Mesendoderm (in vitro differentiated cells): Measurements from ENCODE around the gene ZNF304.

Experiments
- DNase-seq: peaks from one replicate; pipeline ENCODE4 v3.0.0; 2013
- H2AK5ac ChIP-seq: 2 replicates; pipeline ENCODE4 v1.6.1; 2013; ENCODE audit warnings: low read length, inconsistent platforms
- H2BK120ac ChIP-seq: 2 replicates; pipeline ENCODE4 v1.6.1; 2013; ENCODE audit warnings: low read depth, mild to moderate bottlenecking, low read length, moderate library complexity, mixed read lengths
- H2BK15ac ChIP-seq: replicated peaks from 2 replicates; pipeline ENCODE4 v1.6.1; 2013; ENCODE audit warnings: low read depth, mild to moderate bottlenecking, moderate library complexity
- H2BK5ac ChIP-seq: 2 replicates; pipeline ENCODE4 v1.6.1; 2013; ENCODE audit warnings: low read length, inconsistent platforms
- H3K18ac ChIP-seq: 2 replicates; pipeline ENCODE4 v1.6.1; 2013; ENCODE audit warnings: mild to moderate bottlenecking, low read length, mixed read lengths
- H3K23ac ChIP-seq: one replicate; pipeline ENCODE4 v1.6.1; 2013; ENCODE audit warnings: low read length
- H3K27ac ChIP-seq: 2 replicates; pipeline ENCODE4 v1.5.1; 2013; ENCODE audit warnings: low read depth, mild to moderate bottlenecking, inconsistent platforms, low read length, moderate library complexity
- H3K27me3 ChIP-seq: 2 replicates; pipeline ENCODE4 v1.6.1; 2013; ENCODE audit warnings: low read length, control low read depth, mild to moderate bottlenecking, inconsistent platforms; ENCODE audit not compliant: insufficient read depth, poor library complexity
- H3K36me3 ChIP-seq: 2 replicates; pipeline ENCODE4 v1.6.1; 2013; ENCODE audit warnings: low read length, inconsistent platforms; ENCODE audit not compliant: control insufficient read depth, insufficient read depth
- H3K4ac ChIP-seq: one replicate; pipeline ENCODE4 v1.6.1; 2013; ENCODE audit warnings: low read depth, mild to moderate bottlenecking, low read length, moderate library complexity
- H3K4me1 ChIP-seq: 2 replicates; pipeline ENCODE4 v1.6.1; 2013; ENCODE audit warnings: low read depth, low read length, inconsistent platforms; ENCODE audit not compliant: control insufficient read depth
- H3K4me2 ChIP-seq: 2 replicates; pipeline ENCODE4 v1.6.1; 2013; ENCODE audit warnings: low read length
- H3K4me3 ChIP-seq: 2 replicates; pipeline ENCODE4 v1.5.1; 2013; ENCODE audit warnings: mild to moderate bottlenecking, low read length
- H3K56ac ChIP-seq: one replicate; pipeline ENCODE4 v1.6.1; 2013; ENCODE audit warnings: low read length
- H3K79me1 ChIP-seq: 2 replicates; pipeline ENCODE4 v1.6.1; 2013; ENCODE audit warnings: low read length, inconsistent platforms
- H3K79me2 ChIP-seq: 2 replicates; pipeline ENCODE4 v1.6.1; 2013; ENCODE audit warnings: mild to moderate bottlenecking, low read length; ENCODE audit not compliant: control insufficient read depth, insufficient read depth
- H3K9ac ChIP-seq: 2 replicates; pipeline ENCODE4 v1.6.1; 2013; ENCODE audit warnings: low read length, inconsistent platforms
- H4K5ac ChIP-seq: one replicate; pipeline ENCODE4 v1.6.1; 2013; ENCODE audit warnings: low read length
- H4K8ac ChIP-seq: one replicate; pipeline ENCODE4 v1.6.1; 2013; ENCODE audit warnings: low read depth, mild to moderate bottlenecking, control low read depth, low read length, moderate library complexity
- WGBS: extraction: QIAGEN DNeasy Blood & Tissue Kit; methylation state at CpG from one replicate; pipeline ENCODE4 v1.1.7; 2013; ENCODE audit warnings: low lambda C conversion rate, missing lambda C conversion rate; ENCODE audit not compliant: insufficient coverage; ENCODE audit errors: extremely low coverage; 5-methylcytosine and 5-hydroxymethylcytosine counted together

The ZNF304 gene

GRCh38 chr19:57389194-57389729 lies 38.2 kb downstream of the ZNF304 start:
- no peak overlapping the region for H3K4ac ChIP-seq
- H3K79me1 ChIP-seq: peaks cover 10% of the 10 kb centered on the region
- no peak overlapping the region for H4K8ac ChIP-seq
- H3K4me3 ChIP-seq: no peak overlapping the region
- no peaks in the 10 kb centered on the region for H3K27me3 ChIP-seq
- peaks cover 4% of the 10 kb centered on the region for H3K4me1 ChIP-seq
- H3K18ac ChIP-seq: no peak overlapping the region
- H2BK120ac ChIP-seq: no peak overlapping the region
- no peaks in the 10 kb centered on the region for H3K36me3 ChIP-seq
- H3K56ac ChIP-seq: peak overlapping the region; percentile 85
- WGBS: no CpG with 5 or more reads among the region's 11 CpGs
- H2BK5ac ChIP-seq: peak overlapping the region; percentile 45
- H3K27ac ChIP-seq: no peak overlapping the region
- H2AK5ac ChIP-seq: peak overlapping the region; percentile 62
- DNase-seq: no peak
- H3K79me2 ChIP-seq: peaks cover 12% of the 10 kb centered on the region
- peak overlapping the region; percentile 45 for H3K4me2 ChIP-seq
- no peak overlapping the region for H3K23ac ChIP-seq
- peak overlapping the region; percentile 100 for H4K5ac ChIP-seq
- H3K9ac ChIP-seq: peak overlapping the region; percentile 58
- no peak overlapping the region for H2BK15ac ChIP-seq

DNA sequence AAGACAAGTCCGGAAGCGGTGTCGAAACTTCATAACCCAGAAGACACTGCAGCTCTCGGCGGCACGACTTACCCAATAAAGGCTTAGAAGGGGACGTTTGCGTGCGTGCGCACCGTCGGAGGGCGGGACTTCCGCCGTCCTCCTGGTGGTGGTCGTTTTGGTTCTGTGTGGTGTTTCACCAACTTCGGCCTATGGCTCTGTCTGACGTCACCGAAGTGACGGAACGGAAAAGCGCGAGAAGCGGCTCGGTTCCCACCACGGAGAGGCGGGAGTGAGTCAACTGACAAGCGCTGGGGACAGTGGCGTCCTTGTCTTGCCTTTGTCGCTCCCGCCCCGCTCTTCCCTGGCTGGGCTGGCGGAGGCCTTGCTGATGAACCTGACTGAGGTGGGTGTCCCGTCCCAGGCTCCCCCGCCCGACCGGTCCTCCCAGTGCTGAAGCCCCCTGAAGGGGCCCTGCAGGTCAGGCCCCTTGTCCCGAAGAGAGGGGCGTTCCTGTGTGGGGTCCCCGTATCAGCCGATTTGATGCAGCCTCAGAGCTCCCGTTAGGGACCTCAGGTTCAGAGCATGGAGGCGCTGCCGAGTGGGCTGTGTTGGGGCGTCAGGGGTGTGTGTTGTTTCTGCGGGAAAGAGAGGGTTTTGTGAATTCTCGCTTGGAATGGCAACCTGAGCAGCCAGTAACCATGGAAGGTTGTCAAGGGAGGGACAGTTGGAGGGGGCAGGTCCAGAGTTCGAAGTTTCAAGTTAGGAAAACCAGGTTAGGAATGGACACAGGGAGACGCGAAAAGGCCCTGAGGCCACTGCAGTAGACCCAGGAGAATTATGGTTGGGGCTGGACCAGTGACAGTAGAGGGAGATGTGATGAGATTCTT lies 38.9 kb downstream of the ZNF304 start, which contains the start of gene ZNF548:
Gene ZNF548, plus strand, starts transcription at position 125 of the 869 bp plus-strand sequence. Its CDS starts 246 bp downstream, at position 371.
- Histone ChIP-seq H3K4me1 (peaks cover 4% of the 10 kb centered on the region), H3K27ac (peak within 1 kb of the TSS; percentile 44), H2BK15ac (no peak within 1 kb of the TSS), H4K8ac (no peak within 1 kb of the TSS), H3K36me3 (no peaks in the 10 kb centered on the region), H3K9ac (peak within 1 kb of the TSS; percentile 78), H4K5ac (peak within 1 kb of the TSS; percentile 100), H2BK5ac (peak within 1 kb of the TSS; percentile 45), H2BK120ac (no peak within 1 kb of the TSS), H3K18ac (peak within 1 kb of the TSS; percentile 61), H3K79me1 (peaks cover 10% of the 10 kb centered on the region), H3K4me3 (peak within 1 kb of the TSS; percentile 74), H2AK5ac (peak within 1 kb of the TSS; percentile 62), H3K4me2 (peak within 1 kb of the TSS; percentile 71), H3K27me3 (no peaks in the 10 kb centered on the region), H3K79me2 (peaks cover 12% of the 10 kb centered on the region), H3K23ac (no peak within 1 kb of the TSS), H3K56ac (peak within 1 kb of the TSS; percentile 85), H3K4ac (peak within 1 kb of the TSS; percentile 39)
- peak; percentile 100 for DNase-seq
- no CpG with 5 or more reads among the region's 50 CpGs for WGBS

GRCh38 chr19:57395710-57396109 lies 44.6 kb downstream of the ZNF304 start:
- H3K56ac ChIP-seq: no peak overlapping the region
- H3K18ac ChIP-seq: no peak overlapping the region
- no peak overlapping the region for H2BK15ac ChIP-seq
- peaks cover 6% of the 10 kb centered on the region for H3K79me2 ChIP-seq
- H3K4me1 ChIP-seq: no peaks in the 10 kb centered on the region
- WGBS: no CpG with 5 or more reads among the region's 5 CpGs
- no peak overlapping the region for H3K9ac ChIP-seq
- peaks cover 4% of the 10 kb centered on the region for H3K79me1 ChIP-seq
- H2BK5ac ChIP-seq: no peak overlapping the region
- H3K4ac ChIP-seq: no peak overlapping the region
- H4K8ac ChIP-seq: no peak overlapping the region
- no peak overlapping the region for H3K4me2 ChIP-seq
- DNase-seq: no peak
- H3K27me3 ChIP-seq: no peaks in the 10 kb centered on the region
- peaks cover 2% of the 10 kb centered on the region for H3K36me3 ChIP-seq
- no peak overlapping the region for H2BK120ac ChIP-seq
- H3K27ac ChIP-seq: no peak overlapping the region
- H3K4me3 ChIP-seq: no peak overlapping the region
- no peak overlapping the region for H4K5ac ChIP-seq
- no peak overlapping the region for H3K23ac ChIP-seq
- no peak overlapping the region for H2AK5ac ChIP-seq

DNA sequence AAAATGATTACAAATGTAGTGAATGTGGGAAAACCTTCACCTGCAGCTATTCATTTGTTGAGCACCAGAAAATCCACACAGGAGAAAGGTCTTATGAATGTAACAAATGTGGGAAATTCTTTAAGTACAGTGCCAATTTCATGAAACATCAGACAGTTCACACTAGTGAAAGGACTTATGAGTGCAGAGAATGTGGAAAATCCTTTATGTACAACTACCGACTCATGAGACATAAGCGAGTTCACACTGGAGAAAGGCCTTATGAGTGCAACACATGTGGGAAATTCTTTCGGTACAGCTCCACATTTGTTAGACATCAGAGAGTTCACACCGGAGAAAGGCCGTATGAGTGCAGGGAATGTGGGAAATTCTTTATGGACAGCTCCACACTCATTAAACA lies 47.8 kb downstream of the ZNF304 start:
- no peak overlapping the region for H3K23ac ChIP-seq

GRCh38 chr19:57403737-57404563 lies 52.9 kb downstream of the ZNF304 start:
- H3K4ac ChIP-seq: no peak overlapping the region
- no peak overlapping the region for H2BK120ac ChIP-seq
- no peaks in the 10 kb centered on the region for H3K79me1 ChIP-seq
- H3K27me3 ChIP-seq: no peaks in the 10 kb centered on the region
- no peak overlapping the region for H2BK15ac ChIP-seq
- H4K8ac ChIP-seq: no peak overlapping the region
- no peak overlapping the region for H3K4me3 ChIP-seq
- H2BK5ac ChIP-seq: no peak overlapping the region
- peaks cover under 1% of the 10 kb centered on the region for H3K36me3 ChIP-seq
- H3K18ac ChIP-seq: no peak overlapping the region
- H3K56ac ChIP-seq: no peak overlapping the region
- H4K5ac ChIP-seq: no peak overlapping the region
- H3K9ac ChIP-seq: no peak overlapping the region
- H3K23ac ChIP-seq: no peak overlapping the region
- no CpG with 5 or more reads among the region's 9 CpGs for WGBS
- H3K79me2 ChIP-seq: no peaks in the 10 kb centered on the region
- no peak overlapping the region for H2AK5ac ChIP-seq
- H3K27ac ChIP-seq: no peak overlapping the region
- no peaks in the 10 kb centered on the region for H3K4me1 ChIP-seq
- DNase-seq: no peak
- H3K4me2 ChIP-seq: no peak overlapping the region

More for the DNA sequence above, 47.8 kb downstream of the ZNF304 start:
- H3K79me2 ChIP-seq: no peaks in the 10 kb centered on the region
- no peak for DNase-seq
- no peak overlapping the region for H3K9ac ChIP-seq
- no peaks in the 10 kb centered on the region for H3K27me3 ChIP-seq
- H3K4ac ChIP-seq: no peak overlapping the region
- no peak overlapping the region for H2BK120ac ChIP-seq
- H3K4me2 ChIP-seq: no peak overlapping the region
- H3K56ac ChIP-seq: no peak overlapping the region
- no peaks in the 10 kb centered on the region for H3K4me1 ChIP-seq
- no peak overlapping the region for H2AK5ac ChIP-seq
- no peak overlapping the region for H2BK15ac ChIP-seq
- no peak overlapping the region for H3K18ac ChIP-seq
- H2BK5ac ChIP-seq: no peak overlapping the region
- no peak overlapping the region for H4K8ac ChIP-seq
- no peaks in the 10 kb centered on the region for H3K79me1 ChIP-seq
- peaks cover 2% of the 10 kb centered on the region for H3K36me3 ChIP-seq
- no CpG with 5 or more reads among the region's 5 CpGs for whole genome bisulfite sequencing
- no peak overlapping the region for H3K4me3 ChIP-seq
- no peak overlapping the region for H4K5ac ChIP-seq
- no peak overlapping the region for H3K27ac ChIP-seq
